NCI-H128 (cell line): ENCODE results near the gene CCDC141.

ENCODE experiments used
- DNase-seq: peaks from one replicate; lab custom pipeline; 2025; ENCODE audit not compliant: unreplicated experiment; lab: John Stamatoyannopoulos, UW

CCDC141 gene

GRCh38 chr2:178871536-178871935 is 178.4 kb downstream of the CCDC141 start:
- DNase-seq, result no peak

DNA sequence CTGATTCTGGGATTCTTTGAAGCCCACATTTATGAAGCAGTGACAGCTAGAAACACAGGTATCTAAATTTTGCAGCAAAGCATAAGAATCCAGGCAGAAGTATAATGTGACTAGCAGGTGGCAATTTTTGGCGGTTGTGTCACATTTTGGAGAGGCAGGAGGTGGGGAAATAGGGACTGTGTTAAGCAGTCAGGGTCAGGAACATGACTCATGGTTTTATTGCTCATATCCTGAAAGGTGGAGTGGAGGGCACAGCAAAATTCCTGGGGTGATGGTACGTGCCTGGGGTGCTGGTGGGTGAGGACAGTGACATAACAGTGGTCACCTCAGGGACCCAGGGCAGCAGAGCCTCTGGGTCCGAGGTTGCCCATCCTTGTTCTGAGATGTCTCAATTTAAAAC is 179.2 kb downstream of the CCDC141 start:
- no peak for DNase-seq

GRCh38 chr2:178865999-178866398 is 183.9 kb downstream of the CCDC141 start:
- no peak for DNase-seq

DNA sequence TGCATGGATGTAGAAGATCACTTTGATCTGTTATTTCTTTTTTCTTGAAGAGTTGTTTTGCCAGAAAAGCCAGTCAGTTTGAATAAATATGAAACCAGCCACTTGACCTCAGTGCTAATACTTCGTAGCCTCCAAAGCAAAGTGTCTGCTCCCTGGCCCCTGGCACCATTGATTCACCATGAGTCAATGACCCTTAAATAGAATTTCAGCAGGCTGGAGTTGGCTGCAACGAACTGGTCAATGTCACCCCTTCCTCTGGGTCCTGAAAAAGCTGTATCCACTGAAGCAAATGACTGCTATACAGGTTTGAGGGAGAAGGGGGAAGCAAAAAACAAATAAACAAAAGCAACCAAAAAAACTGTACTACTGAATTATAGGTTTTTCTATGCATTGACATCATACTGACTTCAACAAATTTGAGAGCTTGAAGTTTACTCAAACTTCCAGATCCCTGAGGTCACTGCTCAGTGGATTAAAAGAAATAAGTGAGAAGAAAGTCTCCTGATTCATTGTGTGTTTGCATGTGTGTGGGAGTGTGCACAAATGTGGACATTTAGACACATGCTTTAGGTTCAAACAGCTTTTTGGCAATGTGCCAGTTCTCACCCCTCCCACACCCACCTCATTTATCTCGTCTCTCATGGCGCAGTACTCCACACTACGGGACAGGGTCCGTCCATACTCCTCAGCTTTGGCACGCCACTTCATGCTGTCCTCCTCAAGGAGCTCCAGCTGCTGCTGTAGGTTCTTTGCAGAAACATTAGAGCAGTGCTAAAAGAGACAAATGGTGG is 184.6 kb downstream of the CCDC141 start:
- DNase-seq, result no peak

DNA sequence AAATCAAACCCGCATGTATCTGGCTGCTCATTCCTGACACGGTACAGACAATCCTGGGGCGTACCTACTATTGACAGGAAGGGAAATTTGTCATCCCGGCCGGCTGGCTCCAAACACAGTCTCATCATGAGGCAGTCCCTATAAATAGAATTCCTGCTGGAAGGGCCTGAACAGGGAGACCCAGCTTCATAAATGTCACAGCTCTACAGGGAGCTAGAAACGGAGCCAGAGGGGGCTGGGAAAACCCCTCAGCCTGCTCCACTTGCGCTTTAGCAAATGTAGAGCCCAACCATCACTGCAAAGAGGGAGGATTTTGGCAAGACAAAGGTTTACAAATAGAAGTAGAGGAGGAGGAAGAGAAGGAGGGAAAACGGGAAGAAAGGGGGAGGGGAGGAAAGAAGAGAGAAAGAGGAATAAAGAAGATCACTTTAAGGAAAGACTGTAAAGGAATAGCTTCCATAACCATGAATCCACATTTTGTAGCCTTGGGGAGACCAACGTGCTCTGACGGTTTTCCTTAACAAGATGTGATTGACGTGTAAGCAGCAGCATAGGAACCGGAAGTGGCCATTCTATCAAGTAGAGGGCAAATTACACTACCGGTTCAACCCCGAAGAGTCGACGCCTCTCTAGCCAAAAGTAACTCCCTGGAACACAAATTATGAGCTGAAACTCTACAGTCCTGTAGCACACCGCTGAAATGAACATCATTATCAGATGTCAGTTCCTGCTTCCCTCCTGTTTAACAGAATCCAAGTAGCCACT is 185.9 kb downstream of the CCDC141 start:
- DNase-seq, result no peak

- no peak for DNase-seq
Measured at GRCh38 chr2:178863130-178863855, 186.6 kb downstream of the CCDC141 start.

GRCh38 chr2:178860551-178860950 is 189.4 kb downstream of the CCDC141 start:
- DNase-seq, result no peak

DNA sequence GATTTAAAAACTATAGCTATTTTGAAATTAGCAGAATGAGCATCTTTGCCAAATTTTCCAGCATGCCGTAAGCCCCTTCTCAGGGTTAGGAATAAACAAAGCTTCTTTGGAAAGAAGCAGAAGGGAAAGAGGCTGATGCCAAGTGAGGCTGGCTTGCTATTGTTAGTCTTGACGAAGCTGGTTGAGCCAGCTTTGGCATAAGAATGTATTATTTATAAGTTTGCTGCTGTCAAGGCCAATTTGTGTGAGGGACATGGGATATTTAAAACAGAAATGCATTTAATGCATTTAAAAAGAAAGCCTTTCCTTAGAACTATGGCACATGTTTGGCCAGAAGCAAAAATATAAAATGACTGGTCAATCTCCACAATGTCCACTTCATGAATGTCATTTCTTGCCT is 190.2 kb downstream of the CCDC141 start:
- DNase-seq, result no peak

- no peak for DNase-seq
Measured at GRCh38 chr2:178858896-178859625, 190.9 kb downstream of the CCDC141 start.

DNA sequence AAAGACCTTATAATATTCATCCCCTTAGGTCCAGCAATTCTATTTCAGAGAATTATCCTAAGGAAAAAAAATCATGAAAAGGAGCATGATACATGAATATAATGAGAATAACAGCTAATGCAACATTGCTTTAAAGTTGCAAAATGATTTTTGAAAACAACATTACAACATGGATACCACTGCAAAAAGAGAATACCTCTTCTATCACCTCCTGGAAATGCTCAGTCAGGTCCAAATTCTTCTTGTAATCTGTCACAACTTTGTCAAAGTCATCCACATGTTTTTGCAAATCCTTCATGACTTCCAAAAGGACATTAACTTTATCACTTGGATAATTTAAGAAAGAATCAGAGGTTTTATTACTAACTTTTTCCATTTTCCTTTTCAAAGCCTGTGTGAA is 194.8 kb downstream of the CCDC141 start:
- no peak for DNase-seq

DNA sequence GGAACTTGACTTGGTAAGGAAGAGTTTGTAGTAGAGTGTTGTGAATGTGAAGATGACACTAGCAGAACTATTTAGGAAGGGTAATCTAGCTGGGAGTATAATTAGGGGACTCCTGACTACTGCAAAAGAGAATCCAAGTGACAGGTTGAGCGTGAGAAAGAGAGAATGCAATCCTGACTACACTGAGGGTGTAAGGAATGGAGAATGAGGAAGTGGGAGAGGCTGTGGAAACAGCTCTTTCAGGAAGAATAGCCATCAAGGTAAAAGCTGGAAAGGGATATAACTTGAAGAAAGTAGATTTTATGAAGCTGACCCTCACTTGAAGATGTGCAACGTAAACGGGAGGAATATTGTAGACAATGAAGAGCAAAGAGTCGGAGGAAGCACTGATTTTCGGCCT is 201.6 kb downstream of the CCDC141 start:
- DNase-seq, result no peak

DNA sequence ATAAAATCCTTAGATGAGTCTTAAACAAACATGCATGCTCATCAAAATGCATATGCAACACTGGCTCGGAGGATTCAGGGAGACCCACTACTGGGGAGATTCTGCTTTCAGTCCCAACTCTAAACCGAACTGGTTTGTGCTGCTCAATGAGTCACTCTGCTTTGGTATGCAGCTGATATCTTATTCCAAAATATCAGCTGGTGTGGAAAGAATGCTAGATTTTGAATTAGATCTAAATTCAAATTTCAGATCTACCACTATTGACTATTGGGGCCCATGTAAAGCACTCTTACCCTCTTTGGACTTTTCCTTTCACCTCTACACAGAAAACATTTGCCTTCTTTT is 203.5 kb downstream of the CCDC141 start:
- no peak for DNase-seq

DNA sequence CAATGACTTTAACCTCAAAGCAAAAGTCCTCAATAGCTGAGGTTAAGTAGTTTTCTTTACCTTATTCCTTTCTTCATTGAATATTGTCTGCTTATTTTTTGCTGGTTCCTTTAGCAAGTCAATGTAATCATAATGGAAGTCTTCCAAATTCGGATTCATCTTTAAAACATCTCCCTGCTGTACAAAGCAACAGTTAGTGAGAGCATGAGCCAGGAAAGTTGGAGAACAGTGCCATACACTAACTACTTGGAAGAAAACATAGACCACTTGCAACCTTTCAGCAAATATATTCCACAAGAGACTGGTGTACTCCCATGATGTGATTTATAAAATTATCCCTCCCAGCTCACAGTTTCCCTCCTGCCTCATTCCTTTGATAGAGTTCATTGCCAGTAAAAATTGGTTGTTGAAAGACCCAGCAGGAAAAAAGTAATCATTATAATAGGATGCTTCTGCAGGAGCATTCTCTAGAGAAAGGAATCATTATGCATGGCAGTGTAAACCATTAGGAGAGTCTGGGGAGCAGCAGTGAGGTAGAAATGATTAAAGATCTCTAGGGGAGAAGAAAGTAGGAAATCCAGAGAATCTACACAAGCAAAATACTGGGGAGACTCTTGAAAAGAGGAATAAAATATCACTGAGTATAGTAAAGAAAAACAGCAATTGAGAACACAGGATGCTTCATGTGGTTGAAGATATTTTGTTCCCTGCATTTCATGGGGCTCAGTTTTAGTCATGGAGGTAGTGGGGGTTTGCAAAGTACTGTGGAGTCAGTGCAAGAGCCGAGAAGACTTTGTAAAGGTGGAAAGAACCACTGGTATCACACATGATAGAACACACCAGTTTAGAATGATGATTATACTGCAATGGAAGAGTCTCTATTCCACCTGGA is 204.1 kb downstream of the CCDC141 start:
- no peak for DNase-seq

DNA sequence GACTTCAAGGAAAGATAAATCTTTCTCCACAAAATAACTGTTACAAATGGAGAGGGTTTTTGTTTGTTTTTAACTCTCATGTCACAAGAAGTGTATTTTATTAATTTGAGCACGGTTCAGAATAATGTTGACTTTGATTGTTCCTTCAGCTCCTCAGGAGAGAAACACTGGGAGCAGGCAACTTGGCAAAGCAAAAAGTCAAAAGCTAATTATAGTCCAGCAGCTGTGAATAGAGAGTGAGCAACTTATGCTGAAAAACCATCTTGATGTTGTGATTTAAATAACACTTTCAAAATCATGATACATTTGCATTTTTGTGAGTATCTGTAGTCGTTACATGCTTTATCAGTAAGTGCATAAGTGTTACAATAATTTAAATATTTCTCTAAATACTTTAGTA is 205.2 kb downstream of the CCDC141 start:
- DNase-seq, result no peak

GRCh38 chr2:178844269-178844668 is 205.7 kb downstream of the CCDC141 start:
- no peak for DNase-seq

DNA sequence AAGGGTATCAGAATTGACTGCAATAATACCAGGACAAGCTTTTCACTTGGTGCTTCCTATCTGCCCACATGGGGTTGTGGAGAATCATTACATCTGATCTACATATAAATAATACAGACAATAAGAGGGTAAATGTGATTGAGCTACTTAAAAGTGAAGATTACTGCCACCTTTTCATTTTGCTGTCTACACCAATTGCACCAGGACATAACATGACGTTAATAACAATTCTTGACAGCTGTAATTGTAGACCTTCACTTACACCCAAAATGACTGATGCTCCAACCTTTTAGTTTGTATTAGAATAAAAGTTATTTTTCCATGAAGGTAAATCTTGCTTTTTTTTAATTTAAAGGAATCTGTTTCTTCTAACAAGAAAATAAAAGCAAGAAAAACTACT is 206.2 kb downstream of the CCDC141 start:
- DNase-seq, result no peak

DNA sequence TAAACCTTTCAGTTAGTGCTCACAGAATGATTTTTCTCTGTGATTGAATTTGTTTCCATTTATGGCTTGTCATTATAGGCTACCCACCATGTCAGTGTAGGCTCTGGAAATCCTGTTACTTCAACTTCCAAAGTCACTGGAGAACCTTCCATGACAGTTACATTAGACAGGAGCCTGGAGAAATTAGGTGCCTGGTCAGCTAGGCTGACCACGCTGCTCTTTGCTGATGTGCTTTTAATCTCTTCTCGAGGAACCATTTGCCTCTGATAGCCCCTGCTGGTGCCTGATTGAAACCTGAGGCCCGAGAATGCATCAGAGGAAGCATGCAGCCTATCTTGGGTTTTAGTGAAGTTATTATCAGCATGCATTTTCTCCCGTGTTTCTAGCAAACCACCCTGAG is 213.1 kb downstream of the CCDC141 start:
- DNase-seq, result no peak

GRCh38 chr2:178834086-178834485 is 215.9 kb downstream of the CCDC141 start:
- no peak for DNase-seq

DNA sequence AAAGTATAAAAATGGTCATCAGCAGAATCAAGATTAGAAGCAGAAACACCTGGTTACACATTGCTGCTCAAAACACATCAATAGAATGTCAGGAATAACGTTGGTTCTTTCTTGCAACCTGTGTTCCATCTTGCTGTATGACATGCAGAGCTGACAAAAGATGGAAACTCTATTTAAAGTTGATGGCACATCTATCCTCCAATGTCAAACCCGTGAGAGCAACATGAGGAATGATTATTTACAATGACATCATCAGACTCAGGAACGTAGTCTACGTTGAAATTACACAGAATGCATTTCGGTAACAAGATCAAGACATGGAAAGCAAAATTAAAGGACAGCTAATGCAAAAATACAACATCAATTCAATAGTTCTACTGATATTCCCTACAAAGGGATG is 216.6 kb downstream of the CCDC141 start:
- no peak for DNase-seq

DNA sequence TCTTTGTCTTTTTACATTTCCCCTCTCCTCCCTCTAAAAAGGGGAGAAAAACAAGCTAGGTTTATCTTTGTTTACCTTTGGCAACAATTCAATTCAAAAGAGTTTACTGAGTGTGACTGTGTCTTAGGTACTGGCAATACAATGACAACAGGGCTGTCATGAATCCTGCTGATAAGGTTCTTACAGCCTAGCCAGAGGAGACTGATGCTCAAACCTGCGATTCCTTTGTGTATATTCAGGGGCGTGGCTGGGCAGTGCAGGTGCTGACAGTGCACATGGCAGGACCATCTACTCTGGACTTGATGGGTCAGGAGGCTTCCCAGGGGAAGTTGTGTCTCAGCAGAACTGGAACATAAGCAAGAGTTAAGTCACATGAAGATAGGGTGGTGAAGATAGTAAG is 219.5 kb downstream of the CCDC141 start:
- no peak for DNase-seq
